K562 (cell line): ENCODE results near the gene TARP.
"Not testable (repeated sequence)": the region's sequence is repeated elsewhere in the genome, so short reads cannot be mapped to it uniquely, and the experiment has no call there.

ENCODE experiments used
- ATAC-seq: fragments of 200-7000 bp; cut with Tn5 transposase; 3 replicates; pipeline ENCODE4 v1.9.1; 2020; ENCODE audit warnings: moderate library complexity
- BruUV-seq: library from RNA; stranded (reverse); fragments of 400-500 nt; replicated peaks from 2 replicates; lab custom pipeline; 2021; lab: Mats Ljungman, UMichigan
- CTCF ChIA-PET: fragments of 300-600 bp; formaldehyde crosslinking; extraction: SDS; loops from one replicate; lab custom pipeline; 2021; ENCODE audit warnings: low intra/inter-chr PET ratio; lab: Yijun Ruan, JAX
- POLR2A ChIA-PET: fragments of 300-600, 350-650 bp; sonication (Branson Sonifier 250); formaldehyde crosslinking; extraction: SDS; loops from one replicate; lab custom pipeline; 2021; ENCODE audit warnings: antibody characterized with exemption, inconsistent platforms; lab: Yijun Ruan, JAX
- DNase-seq, 4 experiments: peaks; one replicate each; pipeline versions ENCODE4 v3.0.0 to v3.0.0-alpha.2; 2011 to 2018; ENCODE audit warnings: low spot score in 3 of 4, mixed read lengths in 3 of 4; ENCODE audit errors: extremely low read depth in 1 of 4
- FAIRE-seq: peaks from 2 replicates; lab custom pipeline; 2011; peaks lifted over from hg19 to GRCh38; lab: Jason Lieb, UNC
- H2AFZ ChIP-seq: 2 replicates; pipeline ENCODE4 v1.6.0; 2011; ENCODE audit warnings: low read depth, low read length, control low read depth, inconsistent platforms
- H3K27ac ChIP-seq: fragments of 200-600 bp; 3 replicates; pipeline ENCODE4 v1.8.0; 2011; ENCODE audit warnings: low read depth, mild to moderate bottlenecking, control low read depth, inconsistent platforms, low read length, moderate library complexity, mixed read lengths; ENCODE audit errors: extremely low read depth
- H3K27me3 ChIP-seq, 2 experiments: fragments of 300-600 bp in 1 of 2; 2 replicates in 1 of 2; 3 replicates in 1 of 2; pipeline versions ENCODE4 v1.6.0 to v1.8.0; 2011; ENCODE audit warnings: inconsistent platforms in 2 of 2, low read length in 2 of 2, mild to moderate bottlenecking in 1 of 2, mixed read lengths in 1 of 2, moderate library complexity in 1 of 2; ENCODE audit not compliant: control insufficient read depth in 2 of 2, insufficient read depth in 2 of 2
- H3K36me3 ChIP-seq: fragments of 300-600 bp; 3 replicates; pipeline ENCODE4 v1.8.0; 2011; ENCODE audit warnings: mild to moderate bottlenecking, low read length, inconsistent platforms; ENCODE audit not compliant: control insufficient read depth, insufficient read depth
- H3K4me1 ChIP-seq, 2 experiments: fragments of 200-600 bp in 1 of 2; replicated peaks in 1 of 2; 2 replicates in 1 of 2; 3 replicates in 1 of 2; pipeline versions ENCODE4 v1.5.1 to v1.8.0; 2011; ENCODE audit warnings: inconsistent platforms in 2 of 2, low read length in 2 of 2, mild to moderate bottlenecking in 1 of 2, mixed read lengths in 1 of 2, moderate library complexity in 1 of 2; ENCODE audit not compliant: control insufficient read depth in 2 of 2, insufficient read depth in 2 of 2
- H3K4me2 ChIP-seq: 2 replicates; pipeline ENCODE4 v1.6.1; 2011; ENCODE audit warnings: low read length, control low read depth, inconsistent platforms, mixed read lengths; ENCODE audit not compliant: insufficient read depth
- H3K4me3 ChIP-seq: fragments of 200-600 bp; sonication (generic), shearing (Covaris generic); 2 replicates; pipeline ENCODE4 v1.5.1; 2016; ENCODE audit warnings: control low read depth, inconsistent platforms
- H3K79me2 ChIP-seq: fragments of 200-600 bp; 3 replicates; pipeline ENCODE4 v1.8.0; 2011; ENCODE audit warnings: low read length, inconsistent platforms; ENCODE audit not compliant: control insufficient read depth, insufficient read depth
- H3K9ac ChIP-seq, 2 experiments: 2 replicates each; pipeline versions ENCODE4 v1.6.0 to v1.6.1; 2011; ENCODE audit warnings: low read depth in 2 of 2, low read length in 2 of 2, control low read depth in 1 of 2, inconsistent platforms in 1 of 2, mild to moderate bottlenecking in 1 of 2, mixed read lengths in 1 of 2; ENCODE audit not compliant: insufficient read depth in 1 of 2
- H3K9me1 ChIP-seq: one replicate; pipeline ENCODE4 v1.6.0; 2011; ENCODE audit warnings: inconsistent platforms, mild to moderate bottlenecking, low read length, moderate library complexity; ENCODE audit not compliant: control insufficient read depth, insufficient read depth
- H3K9me3 ChIP-seq: replicated peaks from 2 replicates; pipeline ENCODE4 v1.5.1; 2011; ENCODE audit warnings: low read depth, low read length, inconsistent platforms; ENCODE audit not compliant: control insufficient read depth, insufficient read depth
- H4K20me1 ChIP-seq: replicated peaks from 2 replicates; pipeline ENCODE4 v1.6.1; 2011; ENCODE audit warnings: low read length, inconsistent platforms, mixed read lengths; ENCODE audit not compliant: control insufficient read depth, insufficient read depth
- ADNP ChIP-seq: fragments of 200-800 bp; sonication (Bioruptor generic); IDR thresholded peaks from 2 replicates; pipeline ENCODE4 v1.6.1; 2016; ENCODE audit warnings: missing genetic modification characterization, missing compliant biosample characterization
- C11orf30 ChIP-seq: fragments of 450-650 bp; IDR thresholded peaks from 2 replicates; pipeline ENCODE4 v1.6.1; 2016; ENCODE audit warnings: low read depth, mild to moderate bottlenecking
- CCAR2 ChIP-seq: fragments of 200-400 bp; formaldehyde crosslinking; IDR thresholded peaks from 2 replicates; pipeline ENCODE4 v1.6.1; 2017; ENCODE audit warnings: mild to moderate bottlenecking, low read depth, low read length
- CEBPB ChIP-seq: fragments of 450-650 bp; IDR thresholded peaks from 2 replicates; pipeline ENCODE4 v1.6.1; 2016; ENCODE audit warnings: missing genetic modification characterization, missing compliant biosample characterization
- MED1 ChIP-seq: sonication (generic); formaldehyde crosslinking; IDR thresholded peaks from 2 replicates; pipeline ENCODE4 v1.8.1; 2023; ENCODE audit warnings: missing genetic modification reagents, borderline replicate concordance
- SLC30A9 ChIP-seq: fragments of 250-450 bp; sonication (Bioruptor Pico); IDR thresholded peaks from 2 replicates; pipeline ENCODE4 v1.8.0; 2022; ENCODE audit warnings: mild to moderate bottlenecking, moderate library complexity
- WGBS: fragments of 100-300 bp; shearing (Covaris generic); methylation state at CpG from one replicate; pipeline ENCODE4 v1.1.6; 2016; ENCODE audit warnings: low coverage, mixed read lengths; ENCODE audit not compliant: insufficient coverage; ENCODE audit errors: missing lambda C conversion rate; 5-methylcytosine and 5-hydroxymethylcytosine counted together
- in situ Hi-C: fragments of 300-500 bp; cut with MboI; formaldehyde crosslinking; loops from 4 replicates; pipeline ENCODE4 v1.15.0; 2018; ENCODE audit warnings: inconsistent platforms, mixed read lengths
- intact Hi-C: fragments of 100-400 bp; cut with micrococcal nuclease; formaldehyde crosslinking; loops from 2 replicates; pipeline ENCODE4 v1.14.2; 2022

The TARP gene

GRCh38 chr7:38274486-38274885, 1.1 kb upstream of the TARP start:
- Histone ChIP-seq H3K9me1 (no peaks in the 10 kb centered on the region), H3K27ac (no peak overlapping the region), H3K9ac (no peak overlapping the region), H3K4me3 (no peak overlapping the region), H3K4me1 (no peaks in the 10 kb centered on the region; a peak in 1 of 5 replicates), H3K27me3 (no peaks in the 10 kb centered on the region), H4K20me1 (no peaks in the 10 kb centered on the region), H2AFZ (no peak overlapping the region), H3K4me2 (no peak overlapping the region), H3K79me2 (no peaks in the 10 kb centered on the region), H3K9me3 (no peaks in the 10 kb centered on the region), H3K36me3 (no peaks in the 10 kb centered on the region)
- no peak for ATAC-seq
- TF ChIP-seq CEBPB (tag) (no peak), MED1 (CRISPR knock-in tag) (no peak), CCAR2 (no peak), SLC30A9 (CRISPR knock-in tag) (no peak), C11orf30 (no peak), ADNP (tag) (no peak)
- CTCF ChIA-PET, result no interaction called here
- POLR2A ChIA-PET, result interaction anchor here (0.6 to 2.1 kb wide), 4 partner anchors 12 to 970 kb away, joined by 3 to 6 read pairs (median 3); no protein-coding TSS in a partner anchor
- 21% methylated on average over 4 of the region's 4 CpGs for WGBS
- no peak for FAIRE-seq
- DNase-seq, result no peak
- intact Hi-C loops, result no loop called here
- in situ Hi-C loops, result no loop called here
- no TSS peak for BruUV-seq

GRCh38 chr7:38270405-38270804, 3.0 kb downstream of the TARP start:
- POLR2A ChIA-PET, H3K27ac ChIP-seq, ATAC-seq, H3K4me1 ChIP-seq, H3K4me3 ChIP-seq, H3K4me2 ChIP-seq, H3K9ac ChIP-seq, DNase-seq, H3K36me3 ChIP-seq, H2AFZ ChIP-seq, in situ Hi-C loops, H3K9me3 ChIP-seq, H4K20me1 ChIP-seq, H3K27me3 ChIP-seq, BruUV-seq, H3K9me1 ChIP-seq, H3K79me2 ChIP-seq, CTCF ChIA-PET, intact Hi-C loops: not testable (repeated sequence)
- 0% methylated on average over 1 of the region's 2 CpGs for WGBS
- FAIRE-seq, result peak; percentile 83
